Esophagus muscularis mucosa (tissue), 3 donors: ENCODE data around the gene BMP5.

Experiments
- POLR2AphosphoS5 ChIP-seq, 2 donors: sonication (generic); formaldehyde crosslinking; IDR thresholded peaks; one replicate each; pipeline ENCODE4 v1.6.1; 2017; ENCODE audit warnings: antibody characterized with exemption in 2 of 2
- TF ChIP-seq, protein P1 (sequence below), 3 experiments: fragments of 200-600 bp in 2 of 3; fragments of 450-650 bp in 1 of 3; sonication (generic) in 2 of 3; IDR thresholded peaks; one replicate each; pipeline ENCODE4 v1.5.1; 2017 to 2019; ENCODE audit warnings: antibody characterized with exemption in 3 of 3, mild to moderate bottlenecking in 2 of 3, moderate library complexity in 1 of 3

DNA sequence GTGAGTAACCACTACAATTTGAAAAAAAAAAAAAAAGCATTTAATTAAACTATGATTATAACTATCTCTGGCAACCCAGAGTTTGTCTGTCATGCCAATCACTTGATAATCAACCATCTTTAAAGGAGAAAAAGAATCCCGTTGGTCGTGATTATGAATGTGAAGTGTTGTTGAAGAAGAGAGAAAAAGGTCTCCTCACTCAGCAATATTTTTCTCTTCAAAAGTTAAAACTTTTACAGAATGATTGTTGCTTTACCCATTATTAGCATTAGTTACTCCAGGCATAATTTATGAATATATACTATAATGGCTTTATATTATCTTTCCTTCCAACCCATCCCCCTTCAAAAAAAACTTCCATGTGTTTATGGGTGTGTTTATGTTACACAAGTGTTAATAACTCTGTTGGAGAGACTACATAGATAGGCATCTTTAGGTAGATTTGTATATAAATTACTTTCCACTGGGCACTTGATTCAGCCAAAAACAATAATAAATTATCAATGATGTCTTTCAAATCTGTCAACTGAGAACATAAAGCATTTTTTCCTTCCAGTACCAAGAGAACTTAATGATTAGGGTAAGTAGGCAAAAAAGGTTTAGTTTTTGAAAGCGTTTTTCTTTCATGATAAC is 5.1 kb downstream of the BMP5 start:
- TF ChIP-seq POLR2AphosphoS5 (IDR thresholded peaks at IDR 0.05): no peak
- TF ChIP-seq, protein P1, sequence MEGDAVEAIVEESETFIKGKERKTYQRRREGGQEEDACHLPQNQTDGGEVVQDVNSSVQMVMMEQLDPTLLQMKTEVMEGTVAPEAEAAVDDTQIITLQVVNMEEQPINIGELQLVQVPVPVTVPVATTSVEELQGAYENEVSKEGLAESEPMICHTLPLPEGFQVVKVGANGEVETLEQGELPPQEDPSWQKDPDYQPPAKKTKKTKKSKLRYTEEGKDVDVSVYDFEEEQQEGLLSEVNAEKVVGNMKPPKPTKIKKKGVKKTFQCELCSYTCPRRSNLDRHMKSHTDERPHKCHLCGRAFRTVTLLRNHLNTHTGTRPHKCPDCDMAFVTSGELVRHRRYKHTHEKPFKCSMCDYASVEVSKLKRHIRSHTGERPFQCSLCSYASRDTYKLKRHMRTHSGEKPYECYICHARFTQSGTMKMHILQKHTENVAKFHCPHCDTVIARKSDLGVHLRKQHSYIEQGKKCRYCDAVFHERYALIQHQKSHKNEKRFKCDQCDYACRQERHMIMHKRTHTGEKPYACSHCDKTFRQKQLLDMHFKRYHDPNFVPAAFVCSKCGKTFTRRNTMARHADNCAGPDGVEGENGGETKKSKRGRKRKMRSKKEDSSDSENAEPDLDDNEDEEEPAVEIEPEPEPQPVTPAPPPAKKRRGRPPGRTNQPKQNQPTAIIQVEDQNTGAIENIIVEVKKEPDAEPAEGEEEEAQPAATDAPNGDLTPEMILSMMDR (IDR thresholded peaks at IDR 0.05): no peak
